Upper lobe of right lung (tissue), 1 donor: ENCODE measurements around the gene ALOX5. TPM values are rescaled to one million over a fixed set of nuclear protein-coding genes. Genes with fewer than 3 reads are reported as not detected.
"Not testable (repeated sequence)": the region's sequence is repeated elsewhere in the genome, so short reads cannot be mapped to it uniquely, and the experiment has no call there.

Experiments used
- ATAC-seq: fragments of 200-7000 bp; cut with Tn5 transposase; one replicate; pipeline ENCODE4 v1.9.1; 2020; ENCODE audit warnings: mild to moderate bottlenecking, moderate library complexity
- DNase-seq: peaks from one replicate; pipeline ENCODE4 v3.0.0-alpha.2; 2020
- H3K27ac ChIP-seq: fragments of 200-600 bp; one replicate; pipeline ENCODE4 v1.8.0; 2022
- H3K27me3 ChIP-seq: fragments of 200-600 bp; one replicate; pipeline ENCODE4 v1.8.0; 2022; ENCODE audit warnings: mild to moderate bottlenecking
- H3K36me3 ChIP-seq: fragments of 200-600 bp; one replicate; pipeline ENCODE4 v1.8.0; 2022
- H3K4me1 ChIP-seq: fragments of 200-600 bp; one replicate; pipeline ENCODE4 v1.8.0; 2022
- H3K4me3 ChIP-seq: fragments of 200-600 bp; one replicate; pipeline ENCODE4 v1.8.0; 2022; ENCODE audit warnings: mild to moderate bottlenecking
- H3K9me3 ChIP-seq: fragments of 200-600 bp; one replicate; pipeline ENCODE4 v1.8.0; 2022
- intact Hi-C: fragments of 100-400 bp; cut with DNase I; formaldehyde crosslinking; loops from one replicate; pipeline ENCODE4 v1.11.0; 2022
- total RNA-seq: library from RNA; stranded (reverse); fragmentation: NEBNext Ultra II Directional; extraction: Animal tissue kit (Norgen Biotek cat#: 25700); gene quantifications from one replicate; pipeline ENCODE4 v1.2.1, GENCODE V29; 2021
- TF ChIP-seq, protein P1 (sequence below): fragments of 200-600 bp; IDR thresholded peaks from one replicate; pipeline ENCODE4 v1.8.0; 2022; ENCODE audit warnings: antibody characterized with exemption
- donor health status: DM: no; HTN: yes; CAD: no; lungs with severe emphysema.

The ALOX5 gene
- total RNA-seq, 1 donor from 2014 or later: 128 TPM

DNA sequence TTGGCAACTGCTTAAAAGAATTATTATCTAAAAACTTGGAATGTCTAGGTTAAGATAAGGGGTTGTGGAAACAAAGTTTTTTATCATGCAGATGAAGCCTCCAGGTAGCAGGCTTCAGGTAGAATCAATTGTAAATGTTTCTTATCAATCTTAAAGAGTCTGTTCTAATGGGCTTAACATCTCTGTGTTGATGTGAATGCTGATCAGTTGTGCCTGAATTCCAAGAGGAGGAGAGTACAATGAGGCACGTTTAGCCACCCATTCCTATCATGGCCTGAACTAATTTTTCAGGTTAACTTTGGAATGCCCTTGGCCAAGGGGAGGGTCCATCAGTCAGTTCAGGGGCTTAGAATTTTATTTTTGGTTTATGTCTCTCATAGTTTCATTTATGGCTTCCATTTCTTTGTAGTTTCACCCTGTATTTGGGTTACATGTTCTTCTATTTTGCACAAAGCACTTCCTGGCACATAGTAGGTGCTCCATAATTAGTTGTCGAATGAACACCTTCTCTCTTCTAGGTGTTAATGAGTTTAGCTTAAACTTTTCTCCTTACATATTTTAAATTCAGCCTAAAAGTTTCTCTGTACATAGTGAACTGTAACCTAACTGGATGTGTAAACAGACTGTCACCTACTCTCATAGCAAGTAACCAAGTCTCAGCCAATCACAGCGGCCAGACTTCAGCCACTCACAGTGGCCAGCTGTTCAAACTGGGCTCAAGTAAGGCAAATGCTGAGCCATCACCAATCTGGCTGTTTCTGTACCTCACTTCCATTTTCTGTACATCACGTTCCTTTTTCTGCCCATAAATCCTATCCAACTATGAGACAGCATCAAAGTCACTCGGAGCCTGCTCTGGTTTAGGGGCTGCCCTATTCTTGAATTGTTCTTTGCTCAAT, 34.7 kb downstream of the ALOX5 start:
- peak; percentile 30 for ATAC-seq
- TF ChIP-seq, protein P1, sequence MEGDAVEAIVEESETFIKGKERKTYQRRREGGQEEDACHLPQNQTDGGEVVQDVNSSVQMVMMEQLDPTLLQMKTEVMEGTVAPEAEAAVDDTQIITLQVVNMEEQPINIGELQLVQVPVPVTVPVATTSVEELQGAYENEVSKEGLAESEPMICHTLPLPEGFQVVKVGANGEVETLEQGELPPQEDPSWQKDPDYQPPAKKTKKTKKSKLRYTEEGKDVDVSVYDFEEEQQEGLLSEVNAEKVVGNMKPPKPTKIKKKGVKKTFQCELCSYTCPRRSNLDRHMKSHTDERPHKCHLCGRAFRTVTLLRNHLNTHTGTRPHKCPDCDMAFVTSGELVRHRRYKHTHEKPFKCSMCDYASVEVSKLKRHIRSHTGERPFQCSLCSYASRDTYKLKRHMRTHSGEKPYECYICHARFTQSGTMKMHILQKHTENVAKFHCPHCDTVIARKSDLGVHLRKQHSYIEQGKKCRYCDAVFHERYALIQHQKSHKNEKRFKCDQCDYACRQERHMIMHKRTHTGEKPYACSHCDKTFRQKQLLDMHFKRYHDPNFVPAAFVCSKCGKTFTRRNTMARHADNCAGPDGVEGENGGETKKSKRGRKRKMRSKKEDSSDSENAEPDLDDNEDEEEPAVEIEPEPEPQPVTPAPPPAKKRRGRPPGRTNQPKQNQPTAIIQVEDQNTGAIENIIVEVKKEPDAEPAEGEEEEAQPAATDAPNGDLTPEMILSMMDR: no peak
- H3K9me3 ChIP-seq: no peaks in the 10 kb centered on the region
- H3K36me3 ChIP-seq: no peaks in the 10 kb centered on the region
- H3K27ac ChIP-seq: no peak overlapping the region
- no peak for DNase-seq
- intact Hi-C loops: no loop called here
- H3K4me3 ChIP-seq: no peak overlapping the region
- peaks cover 8% of the 10 kb centered on the region for H3K27me3 ChIP-seq
- no peaks in the 10 kb centered on the region for H3K4me1 ChIP-seq

DNA sequence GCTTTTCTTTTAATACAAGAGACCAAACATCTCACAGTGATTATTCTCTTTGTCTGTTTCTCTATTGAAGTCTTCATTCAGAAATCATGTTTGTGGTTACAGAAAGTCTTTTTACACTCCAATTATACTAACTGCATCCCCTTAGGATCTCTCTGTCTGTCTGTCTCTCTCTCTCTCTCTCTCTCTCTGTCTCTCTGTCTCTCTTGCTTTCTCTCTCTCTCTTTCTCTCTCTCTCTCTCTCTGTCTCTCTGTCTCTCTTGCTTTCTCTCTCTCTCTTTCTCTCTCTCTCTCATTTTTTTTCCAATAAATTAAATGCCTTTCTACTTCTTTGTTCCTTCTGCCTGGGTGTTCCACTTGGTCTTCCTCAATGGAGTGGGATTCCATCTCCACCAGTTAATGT, 35.3 kb downstream of the ALOX5 start:
- DNase-seq, H3K4me1 ChIP-seq, H3K27me3 ChIP-seq, ATAC-seq, H3K4me3 ChIP-seq, intact Hi-C loops, H3K9me3 ChIP-seq, H3K36me3 ChIP-seq, H3K27ac ChIP-seq: not testable (repeated sequence)

- Histone ChIP-seq H3K9me3 (no peaks in the 10 kb centered on the region), H3K4me3 (no peak overlapping the region), H3K27ac (no peak overlapping the region), H3K27me3 (peaks cover 8% of the 10 kb centered on the region), H3K4me1 (no peaks in the 10 kb centered on the region), H3K36me3 (no peaks in the 10 kb centered on the region)
- DNase-seq: no peak
- TF ChIP-seq, protein P1: no peak
- ATAC-seq: no peak
- intact Hi-C loops: no loop called here
Measured at GRCh38 chr10:45409782-45410181, 35.8 kb downstream of the ALOX5 start.

DNA sequence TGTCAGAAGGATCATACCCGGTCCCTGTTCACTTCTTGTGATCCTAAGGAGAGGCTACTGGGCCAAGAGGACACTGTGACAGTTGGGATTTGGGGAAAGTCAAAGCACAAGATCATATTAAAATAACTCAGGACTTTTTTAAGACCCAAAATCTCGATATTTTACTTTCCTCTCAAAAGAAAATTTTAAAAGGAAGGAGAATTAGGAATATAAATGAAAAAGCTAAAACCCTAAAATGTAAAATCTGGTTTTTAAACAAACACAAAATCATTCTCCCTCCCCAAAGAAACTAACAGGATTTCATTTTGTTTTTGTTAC, 36.4 kb downstream of the ALOX5 start:
- ATAC-seq: no peak
- H3K27ac ChIP-seq: no peak overlapping the region
- H3K9me3 ChIP-seq: no peaks in the 10 kb centered on the region
- H3K4me3 ChIP-seq: no peak overlapping the region
- intact Hi-C loops: no loop called here
- no peak for DNase-seq
- H3K36me3 ChIP-seq: no peaks in the 10 kb centered on the region
- no peaks in the 10 kb centered on the region for H3K4me1 ChIP-seq
- TF ChIP-seq, protein P1: no peak
- peaks cover 8% of the 10 kb centered on the region for H3K27me3 ChIP-seq

DNA sequence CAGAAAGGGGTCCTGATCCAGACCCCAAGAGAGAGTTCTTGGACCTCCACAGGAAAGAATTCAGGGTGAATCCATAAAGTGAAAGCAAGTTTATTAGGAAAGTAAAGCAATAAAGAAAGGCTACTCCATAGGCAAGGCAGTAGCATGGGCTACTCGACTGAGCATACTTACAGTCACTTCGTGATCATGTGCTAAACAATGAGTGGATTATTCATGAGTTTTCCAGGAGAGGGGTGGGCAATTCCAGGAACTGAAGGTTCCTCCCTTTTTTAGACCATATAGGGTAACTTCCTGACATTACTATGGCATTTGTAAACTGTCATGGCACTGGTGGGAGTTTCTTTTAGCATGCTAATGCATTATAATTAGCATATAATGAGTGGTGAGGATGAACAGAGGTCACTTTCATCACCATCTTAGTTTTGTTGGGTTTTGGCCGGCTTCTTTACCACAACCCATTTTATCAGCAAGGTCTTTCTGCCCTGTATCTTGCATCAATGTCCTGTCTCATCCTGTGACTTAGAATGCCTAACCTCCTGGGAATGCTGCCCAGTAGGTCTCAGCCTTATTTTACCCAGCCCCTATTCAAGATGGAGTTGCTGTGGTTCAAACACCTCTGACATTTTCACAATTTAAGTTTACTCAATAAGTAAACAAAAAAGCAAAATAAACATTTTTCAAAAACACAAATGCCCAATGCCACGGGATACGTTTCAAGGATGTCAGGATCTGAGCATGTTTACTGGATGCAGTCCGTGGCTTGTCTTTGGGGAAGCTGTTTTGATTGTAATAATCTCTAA, 37.0 kb downstream of the ALOX5 start:
- intact Hi-C loops: no loop called here
- no peaks in the 10 kb centered on the region for H3K36me3 ChIP-seq
- DNase-seq: no peak

More for the DNA sequence above, 37.0 kb downstream of the ALOX5 start:
- ATAC-seq: peak; percentile 26
- Histone ChIP-seq H3K9me3 (no peaks in the 10 kb centered on the region), H3K4me3 (no peak overlapping the region), H3K27ac (no peak overlapping the region), H3K4me1 (no peaks in the 10 kb centered on the region), H3K27me3 (peaks cover 8% of the 10 kb centered on the region)
- TF ChIP-seq, protein P1: no peak
